Suppressor macrophage treated with lipopolysaccharide for 1 hour (primary cell): Measurements from ENCODE around the gene APH1B.

Experiments
- DNase-seq, 3 donors: peaks; one replicate each; pipeline ENCODE4 v3.0.0-alpha.2; 2020 to 2022

The APH1B gene

DNA sequence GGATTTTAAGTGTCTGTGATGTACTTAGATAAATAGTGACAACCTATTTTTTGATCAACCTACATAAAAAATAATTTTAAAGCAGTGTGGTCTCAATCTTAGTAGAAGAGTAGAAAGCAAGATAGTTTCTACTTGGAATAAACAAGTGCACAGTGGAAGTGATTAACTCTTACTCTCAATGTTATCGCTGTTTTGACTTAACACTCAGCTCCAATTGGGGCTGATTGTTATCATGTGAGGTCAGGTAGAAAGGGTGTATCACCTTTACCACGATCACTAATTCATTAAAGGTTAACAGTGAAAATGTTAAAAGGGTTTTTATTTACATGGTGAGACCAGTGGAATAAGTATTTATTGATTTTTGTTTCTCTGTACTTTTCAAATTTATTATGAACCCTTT lies 22.4 kb upstream of the APH1B start:
- DNase-seq = no peak

DNA sequence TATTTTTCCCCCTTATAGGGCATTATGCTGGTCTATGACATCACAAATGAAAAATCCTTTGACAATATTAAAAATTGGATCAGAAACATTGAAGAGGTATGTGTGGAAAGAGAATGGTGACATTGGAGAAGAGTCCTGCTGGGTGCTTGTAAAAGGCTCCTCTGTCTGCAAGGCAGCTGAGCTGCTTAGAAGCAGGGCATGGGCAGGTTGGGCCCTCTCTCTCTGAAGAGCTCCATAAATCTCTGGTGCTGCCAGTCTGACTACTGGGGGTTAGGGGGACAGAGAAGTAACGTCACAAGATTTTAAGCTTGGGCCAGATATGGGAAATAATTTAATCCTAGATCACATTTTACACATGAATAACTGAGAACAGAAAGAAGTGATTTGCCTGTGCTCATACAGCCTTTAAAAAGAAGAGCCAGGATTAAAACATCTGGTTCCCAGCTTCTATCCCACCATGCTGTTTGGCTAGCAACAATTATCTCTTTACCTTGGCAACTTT lies 21.9 kb upstream of the APH1B start:
- DNase-seq = no peak

DNA sequence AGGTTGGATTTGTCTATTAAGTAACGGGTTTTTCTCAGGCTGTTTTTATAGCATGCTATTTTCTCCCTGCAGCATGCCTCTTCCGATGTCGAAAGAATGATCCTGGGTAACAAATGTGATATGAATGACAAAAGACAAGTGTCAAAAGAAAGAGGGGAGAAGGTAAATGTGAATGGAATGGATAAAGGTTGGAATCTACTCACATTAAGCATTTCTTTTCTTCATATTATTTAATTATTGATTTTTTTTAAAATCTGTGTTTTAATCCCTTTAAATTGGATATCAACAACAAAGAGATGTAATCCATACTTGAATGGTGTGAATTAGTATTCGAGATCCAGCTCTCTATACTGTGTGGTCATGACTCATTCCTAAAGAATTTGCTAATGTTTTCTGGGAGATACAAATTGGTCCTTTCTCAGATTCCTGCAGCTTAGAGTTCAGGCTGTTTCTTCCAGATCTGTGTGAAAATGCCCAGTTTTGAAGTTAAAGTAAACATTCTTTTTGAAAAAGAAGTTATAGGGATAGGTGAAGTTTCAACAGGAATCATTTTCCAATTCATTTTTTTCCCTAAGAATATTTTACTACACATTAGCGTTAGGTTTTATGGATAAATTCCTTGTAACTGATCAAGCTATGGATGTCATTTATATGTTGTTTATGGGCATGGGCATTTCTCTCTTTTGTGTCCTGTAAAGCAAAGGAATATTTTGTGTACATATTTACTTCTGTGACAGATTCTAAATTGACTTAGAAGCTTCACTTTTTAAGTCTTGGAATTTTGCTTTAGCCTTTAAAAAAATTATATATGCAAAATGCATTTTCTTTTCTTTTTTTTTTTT lies 20.8 kb upstream of the APH1B start:
- no peak for DNase-seq

DNA sequence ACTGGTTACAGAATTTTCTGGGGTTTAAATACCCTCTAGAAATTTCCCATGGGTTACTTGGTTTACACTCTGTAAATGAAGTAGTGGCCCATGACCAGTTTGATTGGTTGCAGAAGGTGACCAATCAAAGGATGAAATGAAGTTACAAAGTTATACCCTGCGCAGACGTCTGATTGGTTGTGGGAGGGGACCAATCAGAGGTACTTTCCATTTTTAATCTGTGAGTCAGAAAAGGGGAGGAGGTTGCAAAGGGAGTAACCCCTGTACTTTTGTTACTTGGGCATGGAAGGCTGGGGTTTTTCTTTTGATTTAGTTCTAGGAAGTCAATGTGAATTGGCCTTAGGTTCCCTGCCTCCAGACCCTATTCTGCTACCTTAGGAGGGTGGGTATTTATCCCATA lies 18.7 kb upstream of the APH1B start:
- DNase-seq = peak; percentile 75 to 90 (median 80)

DNA sequence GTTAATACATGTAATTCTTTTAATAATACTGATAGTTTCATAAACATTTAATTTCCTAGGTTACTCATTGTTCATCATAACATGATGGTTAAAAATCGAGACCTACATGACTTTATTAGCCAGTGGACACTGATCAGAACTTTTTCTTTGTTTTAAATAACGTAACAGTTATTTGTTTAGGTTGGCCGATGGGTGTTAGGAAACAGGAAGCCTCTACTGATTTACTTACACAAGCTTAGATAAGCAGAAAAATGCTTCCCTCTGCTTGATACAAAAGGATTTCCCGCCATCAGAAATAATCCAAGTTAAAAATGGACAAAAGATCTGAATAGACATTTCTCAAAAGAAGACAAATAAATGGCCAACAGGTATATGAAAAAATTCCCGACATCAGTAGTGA lies 16.6 kb upstream of the APH1B start:
- DNase-seq = no peak

DNA sequence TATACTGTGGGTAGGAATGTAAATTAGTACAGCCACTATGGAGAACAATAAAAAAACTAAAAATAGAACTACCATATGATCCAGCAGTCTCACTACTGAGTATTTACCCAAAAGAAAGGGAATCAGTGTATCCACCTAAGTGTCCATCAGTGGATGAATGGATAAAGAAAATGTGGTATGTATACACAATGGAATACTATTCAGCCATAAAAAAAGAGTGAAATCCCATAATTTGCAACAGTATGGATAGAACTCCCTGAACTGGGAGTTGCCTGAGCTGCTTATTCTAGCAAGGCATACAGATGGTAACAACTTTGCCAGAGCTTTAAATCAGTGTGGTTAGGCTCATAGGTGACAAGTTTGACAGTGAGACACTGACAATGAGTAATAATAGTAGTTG lies 16.1 kb upstream of the APH1B start:
- DNase-seq = no peak

DNA sequence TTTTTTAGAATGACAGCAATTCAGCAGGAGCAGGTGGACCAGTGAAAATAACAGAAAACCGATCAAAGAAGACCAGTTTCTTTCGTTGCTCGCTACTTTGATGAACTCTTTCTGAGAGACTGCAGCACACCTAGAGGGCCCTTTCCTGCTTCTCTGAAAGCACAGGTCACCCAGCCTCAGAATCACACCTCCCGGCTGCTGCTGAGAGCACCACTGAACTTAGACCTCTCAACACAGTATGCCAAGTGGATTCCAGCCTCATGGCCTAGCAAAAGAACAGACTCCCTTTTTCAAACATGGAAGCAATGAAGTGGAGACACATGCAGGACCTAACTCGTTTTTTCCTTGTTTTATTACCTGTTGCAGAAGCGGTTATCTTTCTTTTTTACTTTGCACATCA lies 13.9 kb upstream of the APH1B start:
- DNase-seq = no peak

DNA sequence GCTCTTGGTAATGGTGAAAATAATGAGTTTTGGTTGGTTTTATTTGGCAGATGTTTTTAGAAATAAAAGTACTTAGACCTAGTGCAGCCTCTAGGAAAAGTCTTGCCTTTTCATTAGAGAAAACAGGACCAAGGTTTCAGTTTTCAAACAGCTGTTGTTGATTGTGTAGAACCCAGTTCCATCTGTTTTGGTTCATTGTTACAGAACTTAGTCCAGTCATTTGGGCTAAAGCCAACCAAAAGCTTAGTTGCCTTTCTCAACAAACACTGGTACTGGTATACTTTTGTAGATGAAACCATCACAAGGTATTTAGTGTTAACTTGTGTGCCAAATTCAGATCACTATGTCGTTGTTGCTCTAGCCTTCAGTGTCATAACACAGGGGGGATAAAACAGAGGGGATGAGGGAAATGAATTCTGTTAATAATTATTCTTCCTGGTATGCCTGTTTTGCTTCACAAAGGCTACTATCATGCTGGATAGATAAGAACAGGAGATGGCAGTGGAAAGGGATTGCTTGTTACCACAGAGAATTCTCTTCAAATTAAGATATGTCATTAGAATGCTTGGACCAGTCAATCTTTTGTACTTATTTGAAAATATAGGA lies 12.6 kb upstream of the APH1B start:
- no peak for DNase-seq

DNA sequence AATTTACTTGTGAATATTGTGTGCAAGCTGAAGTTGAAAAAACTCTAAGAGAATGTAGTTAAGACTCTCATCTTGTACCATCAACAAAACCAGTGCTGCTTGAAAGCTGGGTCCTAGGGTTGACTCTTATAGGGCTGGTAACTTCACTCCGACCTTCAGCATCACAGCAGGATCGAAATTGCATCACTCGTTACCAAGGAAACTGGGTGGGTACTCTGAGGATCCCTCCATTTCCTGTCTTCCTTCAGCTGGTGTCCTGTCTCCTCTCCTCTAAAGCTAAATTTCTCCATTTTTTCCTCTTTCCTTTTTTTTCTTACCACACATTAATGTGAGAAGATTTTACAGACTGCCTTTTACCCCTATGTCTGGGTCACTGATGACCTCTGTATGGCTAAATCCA lies 3.0 kb upstream of the APH1B start:
- DNase-seq = no peak

DNA sequence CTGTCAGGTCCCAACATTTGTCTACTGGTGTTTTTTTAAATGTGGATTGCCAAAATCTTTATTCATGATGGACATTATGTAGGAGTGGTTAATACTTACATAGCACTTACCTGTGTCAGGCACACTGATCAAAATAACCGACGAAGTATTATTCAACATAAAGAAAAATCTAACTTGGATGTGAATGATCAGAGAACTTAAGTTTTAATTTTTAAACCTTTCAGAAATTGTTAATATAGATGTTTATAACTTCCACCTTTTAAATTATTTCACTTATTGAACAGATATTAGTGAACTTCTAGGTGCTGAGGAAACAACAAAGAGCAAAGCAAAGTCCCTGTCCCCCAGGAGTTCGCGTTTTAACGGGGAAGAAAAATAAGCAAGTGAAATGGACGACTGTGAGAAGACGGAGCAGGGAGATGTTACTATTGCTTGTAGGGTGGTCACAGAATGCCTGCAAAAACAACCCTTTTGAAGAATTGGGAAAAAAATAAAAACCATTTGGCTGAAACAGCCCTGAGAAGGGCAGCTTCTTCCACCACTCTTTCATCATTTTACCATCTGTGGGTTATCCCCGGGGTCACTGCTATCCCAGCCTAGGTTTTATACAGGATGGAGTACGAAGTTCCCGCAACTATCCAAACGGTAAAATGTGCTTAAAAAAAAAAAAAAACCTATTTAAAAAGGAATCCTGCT lies 915 bp upstream of the APH1B start:
- DNase-seq = peak in 1 of 3 donors; percentile 23

DNA sequence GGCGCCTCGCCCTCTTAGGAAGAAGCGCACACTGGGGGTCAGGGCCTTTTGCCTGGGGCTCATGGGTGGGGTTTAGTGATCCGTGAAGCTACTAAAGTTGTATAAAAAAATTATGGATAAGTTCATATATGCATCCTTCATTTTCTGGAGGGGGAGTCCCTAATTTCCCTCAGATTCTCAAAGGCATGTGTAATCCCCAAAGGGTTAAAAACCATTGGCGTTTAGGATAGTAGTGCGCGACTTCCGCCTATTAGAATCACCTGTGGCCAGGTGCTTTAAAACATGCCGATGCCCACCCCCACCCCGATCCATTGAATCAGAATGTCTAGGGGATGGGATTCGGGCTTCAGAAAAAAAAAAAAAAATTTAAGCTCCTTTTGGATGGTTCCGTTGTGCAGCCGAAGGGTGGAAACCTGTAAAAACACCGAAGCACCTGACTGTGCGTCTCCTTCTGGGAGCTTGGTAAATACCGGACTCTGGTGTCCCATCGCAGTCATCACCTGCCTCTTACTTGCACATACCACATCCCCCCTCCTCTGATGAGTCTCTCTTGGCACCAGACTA lies 570 bp downstream of the APH1B start:
- DNase-seq = no peak

DNA sequence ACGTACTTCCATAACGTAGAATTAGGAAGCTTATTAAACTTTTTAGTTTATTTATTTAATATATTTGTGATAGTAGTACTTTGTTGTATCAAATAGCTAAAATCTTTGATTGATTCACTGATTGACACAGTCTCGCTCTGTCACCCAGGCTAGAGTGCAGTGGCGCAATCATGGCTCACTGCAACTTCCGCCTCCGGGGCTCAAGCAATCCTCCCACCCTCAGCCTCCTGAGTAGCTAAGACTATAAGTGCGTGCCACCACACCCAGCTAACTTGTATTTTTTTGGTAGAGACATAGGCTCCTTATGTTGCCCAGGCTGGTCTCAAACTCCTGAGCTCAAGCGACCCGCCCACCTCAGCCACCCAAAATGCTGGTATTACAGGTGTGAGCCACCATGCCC lies 5.7 kb downstream of the APH1B start:
- DNase-seq = peak; percentile 87 to 90 (median 87)

DNA sequence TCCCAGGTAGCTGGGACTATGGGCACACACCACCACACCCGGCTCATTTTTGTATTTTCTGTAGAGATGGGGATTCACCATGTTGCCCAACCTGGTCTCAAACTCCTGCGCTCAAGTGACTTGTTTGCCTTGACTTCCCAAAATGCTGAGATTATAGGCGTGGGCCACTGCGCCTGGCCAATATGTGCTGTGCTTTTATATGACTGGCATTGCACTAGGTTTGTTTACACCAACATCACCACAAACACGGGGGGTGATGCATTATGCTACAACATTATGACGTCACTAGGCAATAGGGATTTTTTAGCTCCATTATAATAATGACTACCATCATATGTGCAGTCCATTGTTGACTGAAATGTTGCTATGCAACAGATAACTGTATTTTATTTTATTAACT lies 6.9 kb downstream of the APH1B start:
- DNase-seq = peak; percentile 38 to 70 (median 44)

DNA sequence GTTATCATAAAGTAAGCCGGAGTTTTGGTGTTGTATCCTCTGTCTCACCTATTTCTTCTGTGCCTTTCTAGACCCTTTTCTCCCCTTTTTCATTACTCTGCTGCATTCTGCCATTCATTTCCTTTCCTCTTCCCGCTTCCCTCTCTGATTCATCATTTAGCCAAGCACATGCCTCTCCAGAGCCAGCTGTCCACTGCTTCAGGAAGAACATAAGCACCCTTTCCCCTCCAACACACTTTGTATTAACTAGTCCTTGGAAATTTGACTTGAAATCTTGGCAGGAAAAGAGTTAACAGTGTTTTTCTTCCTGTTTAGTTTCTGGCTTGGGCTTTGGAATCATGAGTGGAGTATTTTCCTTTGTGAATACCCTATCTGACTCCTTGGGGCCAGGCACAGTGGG lies 9.7 kb downstream of the APH1B start:
- DNase-seq = peak in 1 of 3 donors; percentile 34

DNA sequence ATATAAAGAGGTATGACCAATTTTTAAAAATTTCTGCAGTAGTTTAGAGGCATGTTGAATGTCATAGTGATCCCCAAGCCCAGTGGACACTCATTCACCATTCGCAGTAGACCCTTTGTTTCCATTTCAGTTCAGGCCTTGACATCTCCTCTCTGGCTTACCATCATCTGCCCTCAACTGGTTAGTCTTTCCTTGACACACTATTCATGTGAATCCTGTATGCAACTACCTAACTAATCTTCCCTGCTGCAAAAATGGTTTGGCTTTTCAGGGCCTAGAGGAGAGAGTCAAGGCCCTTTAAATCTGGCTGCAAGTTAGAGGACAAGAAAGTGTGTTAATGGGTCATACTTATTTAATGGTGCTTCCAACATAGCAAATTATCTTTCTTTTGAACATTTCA lies 10.9 kb downstream of the APH1B start:
- DNase-seq = no peak

DNA sequence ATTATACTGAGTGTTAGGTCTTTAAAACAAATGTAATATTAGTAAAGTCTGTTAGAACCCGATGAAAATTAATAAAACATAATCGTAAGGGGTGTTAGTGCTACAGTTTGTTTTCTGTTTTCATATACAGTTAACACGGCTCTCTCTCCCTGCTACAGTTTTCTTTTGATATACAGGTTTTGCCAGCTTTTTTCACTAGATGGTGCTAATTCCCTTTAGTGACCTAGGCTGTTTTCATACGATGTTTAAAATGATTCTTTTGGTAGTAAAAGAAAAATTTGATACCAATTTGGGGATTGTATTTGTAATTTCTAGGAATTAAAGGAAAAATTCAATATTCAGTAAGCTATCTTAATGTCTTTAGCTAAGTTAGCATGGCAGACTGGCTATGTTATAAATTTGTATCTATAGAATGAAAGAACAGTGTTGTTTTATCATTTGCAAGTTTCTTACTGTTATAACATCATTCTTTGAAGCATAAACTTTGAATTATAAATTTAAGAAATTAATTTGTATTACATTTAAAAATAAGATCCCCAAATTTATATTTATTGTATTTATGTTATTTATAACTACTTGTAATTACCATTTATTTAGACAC lies 11.5 kb downstream of the APH1B start:
- DNase-seq = peak; percentile 61 to 80 (median 78)

DNA sequence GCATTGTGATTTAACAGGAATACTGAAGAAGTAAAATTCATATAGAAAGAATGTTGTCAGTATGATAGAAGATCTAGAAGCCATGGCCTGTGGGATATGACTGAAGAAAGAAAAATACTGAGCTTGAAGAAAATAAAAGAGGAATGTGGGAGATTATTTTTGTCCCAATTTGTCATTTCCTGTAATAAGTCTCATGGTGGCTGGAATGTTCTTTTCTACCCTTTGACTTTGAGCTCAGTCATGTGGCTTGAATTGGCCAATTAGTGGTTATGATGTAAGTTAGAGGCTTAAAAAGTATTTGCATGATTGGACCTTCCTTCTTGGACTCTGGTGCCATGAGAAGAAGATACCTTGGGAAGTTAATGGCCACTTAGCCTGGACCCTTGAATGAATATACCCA lies 14.1 kb downstream of the APH1B start:
- DNase-seq = peak; percentile 57 to 81 (median 74)

DNA sequence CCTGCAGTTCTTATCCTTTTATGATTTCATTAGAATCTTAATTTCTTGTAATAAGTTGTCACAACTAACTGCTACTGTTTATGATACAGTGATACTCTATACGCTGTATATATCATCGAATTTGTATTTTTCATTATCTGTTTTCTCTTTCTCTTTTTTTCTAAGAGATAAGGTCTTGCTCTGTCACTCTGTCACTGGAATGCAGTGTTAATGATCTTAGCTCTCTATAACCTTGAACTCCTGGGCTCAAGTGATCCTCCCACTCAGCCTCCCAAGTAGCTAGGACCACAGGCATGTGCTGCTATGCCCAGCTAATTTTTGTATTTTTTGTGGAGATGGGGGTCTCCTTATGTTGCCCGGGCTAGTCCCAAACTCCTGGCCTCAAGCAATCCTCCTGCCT lies 14.8 kb downstream of the APH1B start:
- no peak for DNase-seq

DNA sequence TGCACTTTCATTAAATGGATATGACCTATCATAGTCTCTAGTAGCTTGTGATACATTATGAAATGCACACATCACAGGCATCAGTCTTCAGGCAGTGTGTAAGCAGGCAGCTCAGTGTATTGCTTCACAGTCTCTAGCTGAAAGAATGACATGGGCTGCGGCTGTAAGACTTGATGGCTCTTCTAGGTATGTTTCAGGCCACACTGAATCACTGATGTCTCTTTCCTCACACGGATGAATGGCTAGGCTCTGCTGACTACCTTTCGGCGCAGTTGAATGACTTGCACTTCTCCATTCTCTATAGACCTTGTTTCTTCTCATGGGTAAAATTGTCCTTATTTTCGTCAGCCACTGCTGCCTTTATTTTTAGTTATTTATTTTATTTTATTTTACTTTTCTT lies 15.4 kb downstream of the APH1B start:
- DNase-seq = peak; percentile 29 to 50 (median 32)

DNA sequence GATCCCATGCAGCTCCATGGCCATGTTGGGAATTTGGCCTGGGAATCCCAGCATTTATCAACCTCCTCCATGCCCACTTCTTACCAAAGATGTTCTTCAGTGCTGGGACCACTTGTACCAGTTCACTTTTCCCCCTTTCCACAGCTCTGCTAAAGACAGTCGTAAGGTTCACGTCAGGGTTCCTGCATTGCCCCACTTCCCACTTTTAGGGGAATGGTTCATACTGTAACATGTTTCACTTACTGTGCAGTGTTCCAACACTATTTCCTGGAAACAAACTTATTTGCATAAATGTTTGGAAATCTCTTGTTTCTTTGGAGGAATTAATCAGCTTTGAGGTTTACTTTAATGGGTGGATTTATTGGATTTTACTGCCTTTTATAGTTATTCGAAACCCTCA lies 17.0 kb downstream of the APH1B start:
- peak; percentile 65 to 93 (median 73) for DNase-seq

DNA sequence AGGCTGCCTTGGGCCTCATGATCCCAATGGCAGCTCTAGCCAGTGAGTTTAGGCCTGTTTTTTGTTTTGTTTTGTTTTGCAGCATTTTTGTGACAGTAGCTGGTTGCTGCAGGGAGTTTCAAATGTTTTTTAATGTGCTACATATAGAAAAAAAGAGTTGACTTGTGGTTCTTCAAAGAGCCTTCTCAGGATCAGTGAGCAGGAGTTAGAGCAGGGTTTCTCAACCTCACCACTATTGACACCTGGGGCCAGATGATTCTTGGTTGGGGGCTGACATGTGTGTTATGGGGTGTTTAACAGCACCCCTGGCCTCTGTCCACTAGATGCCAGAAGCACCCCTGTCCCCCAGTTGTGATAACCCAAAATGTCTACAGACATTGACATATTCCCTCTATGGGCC lies 17.9 kb downstream of the APH1B start:
- DNase-seq = no peak

DNA sequence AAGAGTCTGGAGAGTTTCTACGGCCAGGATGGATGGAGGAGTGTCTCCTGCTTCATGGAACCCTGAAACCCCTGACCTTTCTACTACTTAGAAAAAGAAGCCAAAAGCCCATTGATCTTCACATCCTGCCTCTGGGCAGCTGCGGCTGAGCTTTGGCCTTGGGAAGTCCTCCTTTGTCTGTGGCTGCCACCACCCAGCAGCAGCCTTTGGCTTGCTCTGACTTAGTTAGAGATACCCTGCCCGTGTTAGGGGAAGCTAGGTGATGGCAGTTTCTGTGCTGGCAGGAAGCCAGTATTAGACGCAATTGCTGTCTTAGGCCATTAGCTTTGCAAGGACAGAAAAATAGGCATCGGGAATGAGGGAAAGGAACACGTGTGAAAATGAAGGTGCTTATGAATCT lies 18.8 kb downstream of the APH1B start:
- no peak for DNase-seq

DNA sequence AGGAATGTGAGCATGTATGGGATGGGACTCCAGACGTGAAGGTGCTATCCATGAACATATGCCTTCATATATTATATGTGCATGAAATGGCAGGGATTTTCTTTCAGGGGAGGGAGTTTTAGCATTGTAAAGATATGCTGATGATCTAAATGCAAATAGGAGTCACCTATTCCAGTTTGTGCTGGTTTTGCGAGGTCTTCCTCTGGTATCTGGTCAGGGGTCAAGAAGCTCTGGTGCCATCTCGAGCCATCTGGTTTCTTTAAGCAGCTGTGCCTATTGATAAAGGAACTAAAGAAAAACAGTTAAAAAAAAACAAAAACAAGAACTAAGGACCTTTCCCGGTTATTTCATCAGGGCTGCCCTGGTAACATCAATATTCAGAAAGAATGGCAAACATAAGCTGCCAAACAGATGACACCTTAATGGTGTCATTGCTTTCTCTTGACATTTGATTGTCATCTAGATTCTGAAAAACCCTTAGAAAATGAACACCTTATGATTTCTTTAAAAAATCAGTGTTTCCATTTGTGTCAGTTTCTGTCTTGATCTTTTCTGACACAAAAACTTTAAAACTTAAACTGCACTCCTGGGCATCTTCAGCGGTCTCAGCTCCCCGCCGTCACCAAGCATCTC lies 22.7 kb downstream of the APH1B start:
- no peak for DNase-seq
